ENCODE measurements around the gene TMEM171. TPM values are rescaled to one million over a fixed set of nuclear protein-coding genes. Genes with fewer than 3 reads are reported as not detected.
A peak's percentile ranks its signal among the peaks of the same experiment; 100 is the strongest.

Gene TMEM171
- total and polyA plus RNA-seq, 2 experiments from 2014 or later, result 1.9 to 2.9 TPM

DNA sequence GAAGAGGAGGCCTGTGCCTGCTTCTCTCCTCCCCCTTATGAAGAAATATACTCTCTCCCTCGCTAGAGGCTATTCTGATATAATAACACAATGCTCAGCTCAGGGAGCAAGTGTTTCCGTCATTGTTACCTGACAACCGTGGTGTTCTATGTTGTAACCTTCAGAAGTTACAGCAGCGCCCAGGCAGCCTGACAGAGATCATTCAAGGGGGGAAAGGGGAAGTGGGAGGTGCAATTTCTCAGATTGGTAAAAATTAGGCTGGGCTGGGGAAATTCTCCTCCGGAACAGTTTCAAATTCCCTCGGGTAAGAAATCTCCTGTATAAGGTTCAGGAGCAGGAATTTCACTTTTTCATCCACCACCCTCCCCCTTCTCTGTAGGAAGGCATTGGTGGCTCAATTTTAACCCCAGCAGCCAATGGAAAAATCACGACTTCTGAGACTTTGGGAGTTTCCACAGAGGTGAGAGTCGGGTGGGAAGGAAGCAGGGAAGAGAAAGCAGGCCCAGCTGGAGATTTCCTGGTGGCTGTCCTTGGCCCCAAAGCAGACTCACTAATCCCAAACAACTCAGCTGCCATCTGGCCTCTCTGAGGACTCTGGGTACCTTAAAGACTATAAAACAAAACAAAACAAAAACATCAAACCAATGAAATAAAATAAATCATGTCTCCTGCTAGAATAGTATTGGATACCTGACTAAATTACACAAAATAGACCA lies 53.9 kb downstream of the TMEM171 start (continued):
- TF ChIP-seq ZNF114 (CRISPR knock-in tag; IDR thresholded peaks at IDR 0.05), result no peak
- TF ChIP-seq ZNF331 (CRISPR knock-in tag; IDR thresholded peaks at IDR 0.05; ENCODE audit: low read depth), result no peak
- no peak for TF ChIP-seq POLR2AphosphoS5 (IDR thresholded peaks at IDR 0.05; ENCODE audit: low read depth)
- TF ChIP-seq CREB1 (CRISPR knock-in tag; IDR thresholded peaks at IDR 0.05; ENCODE audit: low read depth), result no peak
- TF ChIP-seq, protein P1, sequence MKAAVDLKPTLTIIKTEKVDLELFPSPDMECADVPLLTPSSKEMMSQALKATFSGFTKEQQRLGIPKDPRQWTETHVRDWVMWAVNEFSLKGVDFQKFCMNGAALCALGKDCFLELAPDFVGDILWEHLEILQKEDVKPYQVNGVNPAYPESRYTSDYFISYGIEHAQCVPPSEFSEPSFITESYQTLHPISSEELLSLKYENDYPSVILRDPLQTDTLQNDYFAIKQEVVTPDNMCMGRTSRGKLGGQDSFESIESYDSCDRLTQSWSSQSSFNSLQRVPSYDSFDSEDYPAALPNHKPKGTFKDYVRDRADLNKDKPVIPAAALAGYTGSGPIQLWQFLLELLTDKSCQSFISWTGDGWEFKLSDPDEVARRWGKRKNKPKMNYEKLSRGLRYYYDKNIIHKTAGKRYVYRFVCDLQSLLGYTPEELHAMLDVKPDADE (IDR thresholded peaks at IDR 0.05), result no peak
- TF ChIP-seq STAT1 (IDR thresholded peaks at IDR 0.05; ENCODE audit: unreplicated experiment), result no peak

DNA sequence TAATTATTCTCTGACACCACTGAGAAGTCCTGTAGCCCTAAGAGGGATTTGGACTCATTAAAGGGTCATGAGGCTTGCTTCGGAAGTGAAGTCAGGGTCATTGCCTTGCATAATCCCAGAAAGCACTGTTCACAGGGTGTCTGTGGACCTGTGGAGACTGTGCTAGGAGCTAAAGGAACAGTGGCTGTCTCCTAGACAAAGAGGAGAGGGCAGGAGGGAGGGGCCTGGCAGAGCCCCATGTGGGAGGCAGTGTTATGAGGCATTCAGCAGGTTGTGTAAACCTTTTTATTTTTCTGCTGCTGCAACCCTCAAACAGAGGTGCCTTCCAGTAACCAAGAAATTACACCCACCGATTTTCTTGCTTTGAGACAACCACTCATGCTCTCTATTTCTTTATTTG lies 55.9 kb downstream of the TMEM171 start:
- peak; percentile 47; the same call in 1 of the 3 replicates for ATAC-seq
- Histone ChIP-seq H3K36me3 (ENCODE audit: insufficient read depth) (no peaks in the 10 kb centered on the region), H4K20me1 (replicated peaks; ENCODE audit: insufficient read depth) (no peaks in the 10 kb centered on the region), H3K4me2 (no peak overlapping the region), H3F3A (replicated peaks; ENCODE audit: low read depth) (no peaks in the 10 kb centered on the region), H3K9me2 (ENCODE audit: insufficient read depth) (0 out of 2 replicates have a peak, but pooled peaks cover 3% of the 10 kb centered on the region), H3K27ac (ENCODE audit: low read depth) (no peak overlapping the region), H2AFZ (0 out of 2 replicates have a peak overlapping the region, but pooled peaks have one; percentile 32), H3K79me2 (replicated peaks; ENCODE audit: insufficient read depth) (no peaks in the 10 kb centered on the region), H3K4me3 (no peak overlapping the region), H3K4me1 (ENCODE audit: insufficient read depth) (peaks cover 8% of the 10 kb centered on the region; the same call in 1 of the 2 replicates), H3K27me3 (ENCODE audit: insufficient read depth) (no peaks in the 10 kb centered on the region)
- no peak overlapping the region for H3K27ac Mint-ChIP-seq
- H3K27me3 Mint-ChIP-seq (ENCODE audit: insufficient read depth, low read depth, poor library complexity), result peaks cover 6% of the 10 kb centered on the region
- no peaks in the 10 kb centered on the region for H3K36me3 Mint-ChIP-seq (ENCODE audit: low read depth)
- peaks cover 13% of the 10 kb centered on the region; the same call in 2 of the 3 replicates for H3K4me1 Mint-ChIP-seq
- no peaks in the 10 kb centered on the region for H3K9me3 Mint-ChIP-seq
- DNase-seq (ENCODE audit: low spot score), result no peak
- H3K4me3 Mint-ChIP-seq, result no peak overlapping the region
- TF ChIP-seq NANOG (IDR thresholded peaks at IDR 0.05; ENCODE audit: borderline replicate concordance) (no peak), ZNF331 (CRISPR knock-in tag; IDR thresholded peaks at IDR 0.05; ENCODE audit: low read depth) (no peak), CREB1 (CRISPR knock-in tag; IDR thresholded peaks at IDR 0.05; ENCODE audit: low read depth) (no peak), JUNB (IDR thresholded peaks at IDR 0.05; ENCODE audit: unreplicated experiment) (no peak), EZH2 (IDR thresholded peaks at IDR 0.05; ENCODE audit: low read depth, unreplicated experiment) (no peak)
- TF ChIP-seq, protein P2, sequence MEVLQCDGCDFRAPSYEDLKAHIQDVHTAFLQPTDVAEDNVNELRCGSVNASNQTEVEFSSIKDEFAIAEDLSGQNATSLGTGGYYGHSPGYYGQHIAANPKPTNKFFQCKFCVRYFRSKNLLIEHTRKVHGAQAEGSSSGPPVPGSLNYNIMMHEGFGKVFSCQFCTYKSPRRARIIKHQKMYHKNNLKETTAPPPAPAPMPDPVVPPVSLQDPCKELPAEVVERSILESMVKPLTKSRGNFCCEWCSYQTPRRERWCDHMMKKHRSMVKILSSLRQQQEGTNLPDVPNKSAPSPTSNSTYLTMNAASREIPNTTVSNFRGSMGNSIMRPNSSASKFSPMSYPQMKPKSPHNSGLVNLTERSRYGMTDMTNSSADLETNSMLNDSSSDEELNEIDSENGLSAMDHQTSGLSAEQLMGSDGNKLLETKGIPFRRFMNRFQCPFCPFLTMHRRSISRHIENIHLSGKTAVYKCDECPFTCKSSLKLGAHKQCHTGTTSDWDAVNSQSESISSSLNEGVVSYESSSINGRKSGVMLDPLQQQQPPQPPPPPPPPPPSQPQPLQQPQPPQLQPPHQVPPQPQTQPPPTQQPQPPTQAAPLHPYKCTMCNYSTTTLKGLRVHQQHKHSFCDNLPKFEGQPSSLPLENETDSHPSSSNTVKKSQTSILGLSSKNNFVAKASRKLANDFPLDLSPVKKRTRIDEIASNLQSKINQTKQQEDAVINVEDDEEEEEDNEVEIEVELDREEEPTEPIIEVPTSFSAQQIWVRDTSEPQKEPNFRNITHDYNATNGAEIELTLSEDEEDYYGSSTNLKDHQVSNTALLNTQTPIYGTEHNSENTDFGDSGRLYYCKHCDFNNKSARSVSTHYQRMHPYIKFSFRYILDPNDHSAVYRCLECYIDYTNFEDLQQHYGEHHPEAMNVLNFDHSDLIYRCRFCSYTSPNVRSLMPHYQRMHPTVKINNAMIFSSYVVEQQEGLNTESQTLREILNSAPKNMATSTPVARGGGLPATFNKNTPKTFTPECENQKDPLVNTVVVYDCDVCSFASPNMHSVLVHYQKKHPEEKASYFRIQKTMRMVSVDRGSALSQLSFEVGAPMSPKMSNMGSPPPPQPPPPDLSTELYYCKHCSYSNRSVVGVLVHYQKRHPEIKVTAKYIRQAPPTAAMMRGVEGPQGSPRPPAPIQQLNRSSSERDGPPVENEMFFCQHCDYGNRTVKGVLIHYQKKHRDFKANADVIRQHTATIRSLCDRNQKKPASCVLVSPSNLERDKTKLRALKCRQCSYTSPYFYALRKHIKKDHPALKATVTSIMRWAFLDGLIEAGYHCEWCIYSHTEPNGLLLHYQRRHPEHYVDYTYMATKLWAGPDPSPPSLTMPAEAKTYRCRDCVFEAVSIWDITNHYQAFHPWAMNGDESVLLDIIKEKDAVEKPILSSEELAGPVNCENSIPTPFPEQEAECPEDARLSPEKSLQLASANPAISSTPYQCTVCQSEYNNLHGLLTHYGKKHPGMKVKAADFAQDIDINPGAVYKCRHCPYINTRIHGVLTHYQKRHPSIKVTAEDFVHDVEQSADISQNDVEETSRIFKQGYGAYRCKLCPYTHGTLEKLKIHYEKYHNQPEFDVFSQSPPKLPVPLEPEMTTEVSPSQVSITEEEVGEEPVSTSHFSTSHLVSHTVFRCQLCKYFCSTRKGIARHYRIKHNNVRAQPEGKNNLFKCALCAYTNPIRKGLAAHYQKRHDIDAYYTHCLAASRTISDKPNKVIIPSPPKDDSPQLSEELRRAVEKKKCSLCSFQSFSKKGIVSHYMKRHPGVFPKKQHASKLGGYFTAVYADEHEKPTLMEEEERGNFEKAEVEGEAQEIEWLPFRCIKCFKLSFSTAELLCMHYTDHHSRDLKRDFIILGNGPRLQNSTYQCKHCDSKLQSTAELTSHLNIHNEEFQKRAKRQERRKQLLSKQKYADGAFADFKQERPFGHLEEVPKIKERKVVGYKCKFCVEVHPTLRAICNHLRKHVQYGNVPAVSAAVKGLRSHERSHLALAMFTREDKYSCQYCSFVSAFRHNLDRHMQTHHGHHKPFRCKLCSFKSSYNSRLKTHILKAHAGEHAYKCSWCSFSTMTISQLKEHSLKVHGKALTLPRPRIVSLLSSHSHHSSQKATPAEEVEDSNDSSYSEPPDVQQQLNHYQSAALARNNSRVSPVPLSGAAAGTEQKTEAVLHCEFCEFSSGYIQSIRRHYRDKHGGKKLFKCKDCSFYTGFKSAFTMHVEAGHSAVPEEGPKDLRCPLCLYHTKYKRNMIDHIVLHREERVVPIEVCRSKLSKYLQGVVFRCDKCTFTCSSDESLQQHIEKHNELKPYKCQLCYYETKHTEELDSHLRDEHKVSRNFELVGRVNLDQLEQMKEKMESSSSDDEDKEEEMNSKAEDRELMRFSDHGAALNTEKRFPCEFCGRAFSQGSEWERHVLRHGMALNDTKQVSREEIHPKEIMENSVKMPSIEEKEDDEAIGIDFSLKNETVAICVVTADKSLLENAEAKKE (CRISPR knock-in tag; IDR thresholded peaks at IDR 0.05), result no peak
- TF ChIP-seq, protein P3, sequence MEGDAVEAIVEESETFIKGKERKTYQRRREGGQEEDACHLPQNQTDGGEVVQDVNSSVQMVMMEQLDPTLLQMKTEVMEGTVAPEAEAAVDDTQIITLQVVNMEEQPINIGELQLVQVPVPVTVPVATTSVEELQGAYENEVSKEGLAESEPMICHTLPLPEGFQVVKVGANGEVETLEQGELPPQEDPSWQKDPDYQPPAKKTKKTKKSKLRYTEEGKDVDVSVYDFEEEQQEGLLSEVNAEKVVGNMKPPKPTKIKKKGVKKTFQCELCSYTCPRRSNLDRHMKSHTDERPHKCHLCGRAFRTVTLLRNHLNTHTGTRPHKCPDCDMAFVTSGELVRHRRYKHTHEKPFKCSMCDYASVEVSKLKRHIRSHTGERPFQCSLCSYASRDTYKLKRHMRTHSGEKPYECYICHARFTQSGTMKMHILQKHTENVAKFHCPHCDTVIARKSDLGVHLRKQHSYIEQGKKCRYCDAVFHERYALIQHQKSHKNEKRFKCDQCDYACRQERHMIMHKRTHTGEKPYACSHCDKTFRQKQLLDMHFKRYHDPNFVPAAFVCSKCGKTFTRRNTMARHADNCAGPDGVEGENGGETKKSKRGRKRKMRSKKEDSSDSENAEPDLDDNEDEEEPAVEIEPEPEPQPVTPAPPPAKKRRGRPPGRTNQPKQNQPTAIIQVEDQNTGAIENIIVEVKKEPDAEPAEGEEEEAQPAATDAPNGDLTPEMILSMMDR (conservative IDR thresholded peaks at IDR 0.05; ENCODE audit: low read depth in 2 of 2), result no peak
- TF ChIP-seq, protein P1 (IDR thresholded peaks at IDR 0.05), result no peak
